DND-41 (cell line): ENCODE results near the gene CHAC2.

ENCODE experiments used
- ATAC-seq: fragments of 200-7000 bp; cut with Tn5 transposase; 3 replicates; pipeline ENCODE4 v1.9.1; 2021; ENCODE audit warnings: low read depth; ENCODE audit not compliant: insufficient read depth
- DNase-seq: peaks from one replicate; pipeline ENCODE4 v3.0.0-alpha.2; 2020
- H2AFZ ChIP-seq: 2 replicates; pipeline ENCODE4 v1.6.0; 2012; ENCODE audit warnings: low read depth, low read length
- H3K27ac ChIP-seq: 2 replicates; pipeline ENCODE4 v1.5.1; 2012; ENCODE audit warnings: low read length, inconsistent platforms
- H3K27me3 ChIP-seq: fragments of 200-600 bp; sonication (generic); 2 replicates; pipeline ENCODE4 v1.6.0; 2012; ENCODE audit warnings: low read length, mild to moderate bottlenecking, inconsistent platforms; ENCODE audit not compliant: insufficient read depth, poor library complexity
- H3K36me3 ChIP-seq: 2 replicates; pipeline ENCODE4 v1.5.1; 2012; ENCODE audit warnings: low read length, inconsistent platforms; ENCODE audit not compliant: insufficient read depth
- H3K4me1 ChIP-seq: 2 replicates; pipeline ENCODE4 v1.5.1; 2012; ENCODE audit warnings: mild to moderate bottlenecking, low read length; ENCODE audit not compliant: insufficient read depth
- H3K4me2 ChIP-seq: 2 replicates; pipeline ENCODE4 v1.6.0; 2012; ENCODE audit warnings: mild to moderate bottlenecking, moderate library complexity, low read length, inconsistent platforms; ENCODE audit not compliant: insufficient read depth
- H3K4me3 ChIP-seq, 2 experiments: fragments of 200-600 bp in 1 of 2; shearing (Covaris generic) in 1 of 2; 2 replicates each; pipeline ENCODE4 v1.5.1; 2012 to 2016; ENCODE audit warnings: inconsistent platforms in 2 of 2, low read length in 2 of 2, mild to moderate bottlenecking in 2 of 2, low read depth in 1 of 2, moderate library complexity in 1 of 2
- H3K79me2 ChIP-seq: 2 replicates; pipeline ENCODE4 v1.6.0; 2012; ENCODE audit warnings: low read length, inconsistent platforms; ENCODE audit not compliant: insufficient read depth
- H3K9ac ChIP-seq: 2 replicates; pipeline ENCODE4 v1.6.0; 2012; ENCODE audit warnings: low read depth, mild to moderate bottlenecking, inconsistent platforms, low read length, moderate library complexity
- H3K9me3 ChIP-seq: 2 replicates; pipeline ENCODE4 v1.5.1; 2012; ENCODE audit warnings: low read length, moderate library complexity, mild to moderate bottlenecking, inconsistent platforms; ENCODE audit not compliant: insufficient read depth, severe bottlenecking
- H4K20me1 ChIP-seq: 2 replicates; pipeline ENCODE4 v1.6.0; 2012; ENCODE audit warnings: low read length; ENCODE audit not compliant: insufficient read depth
- CTCF ChIP-seq: IDR thresholded peaks from 2 replicates; pipeline ENCODE4 v1.5.1; 2012; ENCODE audit warnings: borderline replicate concordance, low read length, moderate library complexity, mild to moderate bottlenecking; ENCODE audit not compliant: poor library complexity, severe bottlenecking; ENCODE audit errors: extremely low read depth
- EZH2 ChIP-seq: IDR thresholded peaks from 3 replicates; pipeline ENCODE4 v1.6.1; 2012; ENCODE audit warnings: borderline replicate concordance, low read depth, mild to moderate bottlenecking, moderate library complexity, low read length, inconsistent platforms; ENCODE audit not compliant: severe bottlenecking

The CHAC2 gene

GRCh38 chr2:53778536-53779162 lies 11.0 kb downstream of the CHAC2 start:
- H3K9ac ChIP-seq = no peak overlapping the region
- no peak overlapping the region for H3K27ac ChIP-seq
- DNase-seq (no peak), ATAC-seq (no peak)
- H3K4me1 ChIP-seq = no peaks in the 10 kb centered on the region
- no peak overlapping the region for H2AFZ ChIP-seq
- H3K36me3 ChIP-seq = peaks cover 63% of the 10 kb centered on the region
- H4K20me1 ChIP-seq = no peaks in the 10 kb centered on the region; the same call in 1 of the 2 replicates
- peaks cover 98% of the 10 kb centered on the region for H3K79me2 ChIP-seq
- no peaks in the 10 kb centered on the region for H3K27me3 ChIP-seq
- TF ChIP-seq CTCF = no peak
- TF ChIP-seq EZH2 = no peak
- H3K4me2 ChIP-seq = no peak overlapping the region
- no peak overlapping the region for H3K4me3 ChIP-seq
- no peaks in the 10 kb centered on the region for H3K9me3 ChIP-seq

- no peaks in the 10 kb centered on the region for H3K9me3 ChIP-seq
Observed at GRCh38 chr2:53780056-53780455, 12.5 kb downstream of the CHAC2 start.

GRCh38 chr2:53782676-53783075 lies 15.1 kb downstream of the CHAC2 start:
- no peak for DNase-seq
- no peak overlapping the region for H3K9ac ChIP-seq
- no peak for ATAC-seq
- H3K4me2 ChIP-seq = 0 out of 2 replicates have a peak overlapping the region, but pooled peaks have one; percentile 14
- H3K4me3 ChIP-seq = no peak overlapping the region
- peaks cover 44% of the 10 kb centered on the region for H3K36me3 ChIP-seq
- peaks cover 98% of the 10 kb centered on the region for H3K79me2 ChIP-seq
- peaks cover 3% of the 10 kb centered on the region; the same call in 1 of the 2 replicates for H4K20me1 ChIP-seq
- no peak overlapping the region for H2AFZ ChIP-seq
- H3K27me3 ChIP-seq = no peaks in the 10 kb centered on the region
- H3K9me3 ChIP-seq = no peaks in the 10 kb centered on the region
- TF ChIP-seq EZH2 (no peak), CTCF (no peak)
- H3K27ac ChIP-seq = no peak overlapping the region
- H3K4me1 ChIP-seq = peaks cover 21% of the 10 kb centered on the region

More at GRCh38 chr2:53780056-53780455, 12.5 kb downstream of the CHAC2 start:
- DNase-seq (no peak), ATAC-seq (no peak)
- Histone ChIP-seq H3K4me3 (no peak overlapping the region), H3K79me2 (peaks cover 98% of the 10 kb centered on the region), H3K9ac (no peak overlapping the region), H4K20me1 (peaks cover 3% of the 10 kb centered on the region; the same call in 1 of the 2 replicates), H3K36me3 (peaks cover 59% of the 10 kb centered on the region), H3K27ac (no peak overlapping the region), H3K4me1 (peaks cover 13% of the 10 kb centered on the region), H2AFZ (no peak overlapping the region), H3K4me2 (no peak overlapping the region), H3K27me3 (no peaks in the 10 kb centered on the region)
- TF ChIP-seq EZH2 (no peak), CTCF (no peak)
